Thoracic aorta (tissue), 2 donors: Measurements from ENCODE around the gene MRPS14. TPM values are rescaled to one million over a fixed set of nuclear protein-coding genes. Genes with fewer than 3 reads are reported as not detected.

Experiments used
- ATAC-seq: fragments of 150-250 bp; one replicate; pipeline ENCODE4 v1.8.0; 2017; ENCODE audit warnings: low read depth; ENCODE audit not compliant: insufficient number of reproducible peaks, low FRiP score
- DNase-seq: peaks from one replicate; pipeline ENCODE4 v3.0.0-alpha.2; 2020; ENCODE audit warnings: low spot score
- H3K27ac ChIP-seq, 2 donors: fragments of 200-600 bp; sonication (generic); 1 replicate in 1 of 2; 2 replicates in 1 of 2; pipeline ENCODE4 v1.5.1; 2016; ENCODE audit warnings: mild to moderate bottlenecking in 2 of 2, moderate library complexity in 2 of 2
- H3K27me3 ChIP-seq: fragments of 200-600 bp; sonication (generic); replicated peaks from 2 replicates; pipeline ENCODE4 v1.6.0; 2016; ENCODE audit warnings: mild to moderate bottlenecking; ENCODE audit not compliant: insufficient read depth
- H3K36me3 ChIP-seq: fragments of 200-600 bp; sonication (generic); one replicate; pipeline ENCODE4 v1.5.1; 2016
- H3K4me1 ChIP-seq, 2 donors: fragments of 200-600 bp; sonication (generic); 1 replicate in 1 of 2; 2 replicates in 1 of 2; pipeline versions ENCODE4 v1.5.1 to v1.6.0; 2016; ENCODE audit warnings: low read depth in 2 of 2, mild to moderate bottlenecking in 1 of 2; ENCODE audit not compliant: control insufficient read depth in 1 of 2
- H3K4me3 ChIP-seq: fragments of 200-600 bp; sonication (generic); 2 replicates; pipeline ENCODE4 v1.5.1; 2016; ENCODE audit warnings: mild to moderate bottlenecking
- H3K9me3 ChIP-seq: fragments of 200-600 bp; sonication (generic); 2 replicates; pipeline ENCODE4 v1.5.1; 2016
- CTCF ChIP-seq: fragments of 200-600 bp; sonication (generic); IDR thresholded peaks from one replicate; pipeline ENCODE4 v1.5.1; 2019; ENCODE audit warnings: antibody characterized with exemption
- total RNA-seq, 2 donors: library from RNA; depleted of rRNA; stranded (reverse); fragments of >200 nt; gene quantifications; one replicate each; pipeline versions ENCODE4 v1.1.0 to v1.2.3, GENCODE V29; 2016

MRPS14 gene
- 10 to 100 TPM; 13.5 to 24.2 TPM for total RNA-seq

GRCh38 chr1:175023043-175023921 is at the start of gene MRPS14:
MRPS14 (minus strand) TSS chr1:175023425; CDS start chr1:175023408, 17 bp downstream.
- Histone ChIP-seq H3K4me1 (peaks cover 5 to 13% of the 10 kb centered on the region in 2 donors), H3K9me3 (no peaks in the 10 kb centered on the region), H3K4me3 (peak within 1 kb of the TSS; percentile 98), H3K36me3 (peaks cover 2% of the 10 kb centered on the region), H3K27me3 (no peaks in the 10 kb centered on the region), H3K27ac (peak within 1 kb of the TSS; percentile 82 to 89)
- peak; percentile 99 for ATAC-seq
- DNase-seq = peak; percentile 98
- TF ChIP-seq CTCF = no peak

- no peak for TF ChIP-seq CTCF
- no peak overlapping the region for H3K27ac ChIP-seq
- H3K4me3 ChIP-seq = peak overlapping the region; percentile 46
- H3K27me3 ChIP-seq = no peaks in the 10 kb centered on the region
- H3K36me3 ChIP-seq = no peaks in the 10 kb centered on the region
- DNase-seq (no peak), ATAC-seq (no peak)
- peaks cover 7 to 9% of the 10 kb centered on the region in 2 donors for H3K4me1 ChIP-seq
- H3K9me3 ChIP-seq = no peaks in the 10 kb centered on the region
These were observed 49.1 kb upstream of the MRPS14 start for GRCh38 chr1:175072099-175072951.

- H3K9me3 ChIP-seq = no peaks in the 10 kb centered on the region
- ATAC-seq (no peak), DNase-seq (no peak)
- no peaks in the 10 kb centered on the region for H3K27me3 ChIP-seq
- TF ChIP-seq CTCF = no peak
- peaks cover 7 to 9% of the 10 kb centered on the region in 2 donors for H3K4me1 ChIP-seq
- no peak overlapping the region for H3K27ac ChIP-seq
- no peaks in the 10 kb centered on the region for H3K36me3 ChIP-seq
- H3K4me3 ChIP-seq = no peak overlapping the region
These were observed 48.2 kb upstream of the MRPS14 start for GRCh38 chr1:175071276-175071943.

- no peak for TF ChIP-seq CTCF
- Histone ChIP-seq H3K9me3 (no peaks in the 10 kb centered on the region), H3K27ac (no peak overlapping the region), H3K4me3 (no peak overlapping the region), H3K27me3 (no peaks in the 10 kb centered on the region), H3K36me3 (no peaks in the 10 kb centered on the region), H3K4me1 (peaks cover 7 to 9% of the 10 kb centered on the region in 2 donors)
- DNase-seq (no peak), ATAC-seq (no peak)
These were observed 47.6 kb upstream of the MRPS14 start for GRCh38 chr1:175070818-175071217.
